GM12801 (cell line): ENCODE results near the gene TSHZ2.

ENCODE experiments used
- CTCF ChIP-seq: IDR thresholded peaks from one replicate; pipeline ENCODE4 v1.5.1; 2011; ENCODE audit warnings: control low read depth; ENCODE audit not compliant: insufficient read length; ENCODE audit errors: extremely low read depth

TSHZ2 gene

GRCh38 chr20:53370345-53370961, 398.3 kb downstream of the TSHZ2 start:
- TF ChIP-seq CTCF: no peak

DNA sequence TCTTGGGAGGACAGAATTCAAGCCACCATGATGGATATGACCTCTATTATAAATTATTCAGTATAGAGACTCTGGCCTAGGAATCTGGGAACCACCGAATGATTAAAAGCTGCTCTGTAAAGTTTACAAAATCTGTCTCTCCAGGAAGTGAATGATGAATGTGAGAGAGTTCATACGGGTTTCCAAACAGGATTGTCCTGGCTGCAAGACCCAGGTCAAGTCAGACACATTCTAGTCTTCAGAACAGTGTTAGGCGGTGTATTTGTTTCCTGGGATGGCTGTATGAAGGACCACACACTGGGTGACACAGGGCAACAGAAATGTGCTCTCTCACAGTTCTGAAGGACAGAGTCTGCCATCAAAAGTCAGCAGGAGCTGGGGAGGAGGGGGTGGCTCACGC, 399.1 kb downstream of the TSHZ2 start:
- TF ChIP-seq CTCF: no peak

GRCh38 chr20:53376021-53376420, 403.9 kb downstream of the TSHZ2 start:
- TF ChIP-seq CTCF: no peak

- TF ChIP-seq CTCF: no peak
Measured at GRCh38 chr20:53379014-53379832, 407.1 kb downstream of the TSHZ2 start.

- no peak for TF ChIP-seq CTCF
Measured at GRCh38 chr20:53379833-53380120, 407.6 kb downstream of the TSHZ2 start.

DNA sequence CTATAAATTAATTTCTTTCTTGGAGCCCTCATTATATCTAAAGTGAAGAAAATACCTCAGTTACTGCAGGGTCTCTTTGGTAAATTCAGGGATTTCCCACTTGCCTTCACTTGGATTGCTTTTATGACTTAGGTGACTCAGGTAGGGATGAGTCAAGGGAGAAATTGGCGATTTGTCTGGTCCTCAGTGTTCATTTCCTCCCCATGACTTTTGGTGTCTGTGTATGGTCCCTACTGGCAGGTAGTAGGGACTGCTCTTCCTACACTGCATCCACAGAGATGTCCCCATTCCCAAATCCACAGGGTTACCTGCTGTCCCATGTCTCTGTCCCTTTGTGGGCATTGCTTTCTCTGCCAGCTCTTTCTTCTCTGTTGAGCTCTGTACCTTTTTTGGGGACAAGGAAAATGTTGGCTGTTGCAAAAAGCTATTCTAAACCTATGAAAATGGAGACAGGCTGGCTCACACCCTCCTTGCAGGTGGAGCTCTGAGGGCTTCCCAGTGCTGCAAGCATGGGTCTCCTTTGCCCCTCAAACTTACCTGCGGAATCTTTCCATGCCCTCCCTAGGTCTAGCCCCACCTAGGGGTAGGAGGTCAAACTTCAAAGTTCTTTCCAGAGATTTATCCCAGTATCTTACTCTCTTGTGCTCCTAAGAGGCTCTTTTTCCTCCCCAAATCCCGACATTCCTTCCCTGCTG, 409.6 kb downstream of the TSHZ2 start:
- no peak for TF ChIP-seq CTCF

DNA sequence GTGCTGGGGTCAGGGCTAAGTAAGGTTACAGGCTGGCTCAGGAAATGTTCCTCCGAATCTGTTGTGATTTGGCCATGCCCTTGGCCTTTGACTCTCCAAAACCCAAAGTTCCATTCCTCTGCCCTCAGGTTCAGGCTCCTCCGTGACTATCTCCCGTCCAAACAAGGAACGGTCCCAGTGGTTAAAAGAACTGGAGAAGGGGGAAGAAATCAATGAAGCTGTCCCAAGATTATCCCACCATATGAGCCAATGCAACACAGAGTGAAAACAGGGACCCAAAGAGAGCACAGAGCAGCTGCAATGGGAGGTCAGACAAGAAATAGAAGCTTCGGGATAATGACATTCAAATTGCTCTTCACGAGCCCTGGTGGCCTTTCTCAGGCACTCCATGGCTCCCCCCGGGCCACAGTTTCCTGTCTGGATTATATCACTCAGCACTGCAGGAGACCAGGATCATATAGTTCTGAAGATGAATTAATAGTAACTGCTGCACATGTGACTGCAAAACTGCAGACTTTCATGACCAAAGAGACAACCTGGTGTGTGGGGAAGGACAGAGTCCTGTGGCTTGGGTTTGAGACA, 410.2 kb downstream of the TSHZ2 start:
- TF ChIP-seq CTCF: no peak
